Upper lobe of left lung (tissue), 6 donors: ENCODE data around the gene USP34. TPM values are rescaled to one million over a fixed set of nuclear protein-coding genes. Genes with fewer than 3 reads are reported as not detected.

Source experiments
- ATAC-seq, 2 donors: fragments of 200-7000 bp; cut with Tn5 transposase; one replicate each; pipeline ENCODE4 v1.9.1; 2022; ENCODE audit warnings: mild to moderate bottlenecking in 2 of 2, moderate library complexity in 2 of 2; ENCODE audit not compliant: low FRiP score in 2 of 2
- DNase-seq, 2 donors: peaks; one replicate each; pipeline ENCODE4 v3.0.0-alpha.2; 2019 to 2020
- H3K27ac ChIP-seq, 4 donors: fragments of 200-600 bp; sonication (generic); one replicate each; pipeline ENCODE4 v1.5.1; 2016 to 2019
- H3K27me3 ChIP-seq, 4 donors: fragments of 200-600 bp; sonication (generic); one replicate each; pipeline ENCODE4 v1.5.1; 2017 to 2019
- H3K36me3 ChIP-seq, 4 donors: fragments of 200-600 bp; sonication (generic); one replicate each; pipeline ENCODE4 v1.5.1; 2016 to 2019
- H3K4me1 ChIP-seq, 4 donors: fragments of 200-600 bp; sonication (generic); one replicate each; pipeline ENCODE4 v1.5.1; 2018 to 2019
- H3K4me3 ChIP-seq, 4 donors: fragments of 200-600 bp; sonication (generic); one replicate each; pipeline ENCODE4 v1.5.1; 2017 to 2019; ENCODE audit warnings: mild to moderate bottlenecking in 2 of 4, moderate library complexity in 1 of 4
- H3K9me3 ChIP-seq, 4 donors: fragments of 200-600 bp; sonication (generic); one replicate each; pipeline ENCODE4 v1.5.1; 2018 to 2019
- EP300 ChIP-seq, 4 donors: sonication (generic); formaldehyde crosslinking; IDR thresholded peaks; one replicate each; pipeline ENCODE4 v1.5.1; 2017; ENCODE audit warnings: antibody characterized with exemption in 4 of 4, control low read depth in 2 of 4
- POLR2A ChIP-seq, 4 donors: fragments of 450-650 bp; IDR thresholded peaks; one replicate each; pipeline ENCODE4 v1.5.1; 2016 to 2017; ENCODE audit warnings: antibody characterized with exemption in 4 of 4, mild to moderate bottlenecking in 2 of 4
- POLR2AphosphoS5 ChIP-seq, 2 donors: sonication (generic); formaldehyde crosslinking; IDR thresholded peaks; one replicate each; pipeline ENCODE4 v1.5.1; 2017; ENCODE audit warnings: antibody characterized with exemption in 2 of 2
- WGBS, 2 donors: methylation state at CpG; one replicate each; pipeline ENCODE4 v1.1.5; 2017 to 2018; 5-methylcytosine and 5-hydroxymethylcytosine counted together
- total RNA-seq, 6 donors: library from RNA; depleted of rRNA in 4 of 6; stranded (reverse); fragments of >200 nt in 4 of 6; gene quantifications; one replicate each; pipeline versions ENCODE4 v1.1.0 to v1.2.1, GENCODE V29; 2016 to 2021
- TF ChIP-seq, protein P1 (sequence below), 6 experiments: fragments of 450-650 bp in 4 of 6; fragments of 200-600 bp in 2 of 6; sonication (generic) in 2 of 6; IDR thresholded peaks; one replicate each; pipeline ENCODE4 v1.5.1; 2016 to 2019; ENCODE audit warnings: antibody characterized with exemption in 6 of 6
- donor health status: DM: no; HTN: no; CAD: no; lungs with moderate emphysema.
- donor health status: DM: no; HTN: yes; CAD: no; lungs with severe emphysema.

USP34 gene
- total RNA-seq, 6 donors from 2014 or later = 73.8 to 223 (median 114) TPM

DNA sequence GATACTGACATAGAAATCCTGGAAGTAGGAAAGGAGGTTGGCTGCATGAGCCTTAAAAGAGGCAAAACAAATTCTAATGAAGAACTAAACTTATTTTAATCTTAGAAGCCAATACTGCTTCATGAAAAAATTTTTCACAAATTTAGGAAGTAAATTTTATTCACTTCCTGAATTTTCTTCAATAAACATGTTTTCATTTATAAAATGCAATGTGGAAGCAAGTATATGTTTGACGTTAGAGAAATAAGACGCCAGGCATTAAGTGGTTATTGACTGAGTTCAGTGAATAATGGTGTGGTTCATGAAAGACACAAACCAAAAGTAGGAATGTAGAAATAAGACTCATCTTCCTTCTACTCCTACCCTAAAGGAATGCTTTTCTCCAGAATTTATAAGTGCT, 136.4 kb downstream of the USP34 start:
- ATAC-seq = no peak

DNA sequence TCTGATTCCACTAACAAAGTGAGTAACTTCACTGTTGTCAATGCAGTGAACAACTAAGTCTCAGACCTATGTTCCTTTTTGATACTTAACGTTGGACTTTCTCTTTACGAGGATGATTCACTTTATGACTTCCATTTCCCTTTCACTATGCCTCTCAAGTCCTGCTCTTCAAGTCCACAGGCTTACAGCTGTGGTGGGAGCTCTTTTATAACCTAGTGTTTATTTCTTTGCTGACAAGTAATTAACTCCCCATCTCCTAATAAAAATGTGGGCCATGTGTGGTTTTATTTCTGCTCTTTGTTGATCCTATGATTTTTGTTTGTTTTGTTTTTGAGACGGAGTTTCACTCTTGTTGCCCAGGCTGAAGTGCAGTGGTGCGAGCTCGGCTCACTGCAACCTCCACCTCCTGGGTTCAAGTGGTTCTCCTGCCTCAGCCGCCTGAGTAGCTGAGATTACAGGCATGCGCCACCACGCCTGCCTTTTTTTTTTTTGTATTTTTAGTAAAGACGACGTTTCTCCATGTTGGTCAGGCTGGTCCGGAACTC, 142.1 kb downstream of the USP34 start:
- H3K9me3 ChIP-seq = no peaks in the 10 kb centered on the region
- 67 to 69% methylated on average over 11 of the region's 11 CpGs for WGBS, 2 donors
- H3K4me1 ChIP-seq = peaks cover 0 to 8% (median 0%) of the 10 kb centered on the region in 4 donors
- H3K36me3 ChIP-seq = peaks cover 0 to 55% (median 12%) of the 10 kb centered on the region in 4 donors
- TF ChIP-seq, protein P1, sequence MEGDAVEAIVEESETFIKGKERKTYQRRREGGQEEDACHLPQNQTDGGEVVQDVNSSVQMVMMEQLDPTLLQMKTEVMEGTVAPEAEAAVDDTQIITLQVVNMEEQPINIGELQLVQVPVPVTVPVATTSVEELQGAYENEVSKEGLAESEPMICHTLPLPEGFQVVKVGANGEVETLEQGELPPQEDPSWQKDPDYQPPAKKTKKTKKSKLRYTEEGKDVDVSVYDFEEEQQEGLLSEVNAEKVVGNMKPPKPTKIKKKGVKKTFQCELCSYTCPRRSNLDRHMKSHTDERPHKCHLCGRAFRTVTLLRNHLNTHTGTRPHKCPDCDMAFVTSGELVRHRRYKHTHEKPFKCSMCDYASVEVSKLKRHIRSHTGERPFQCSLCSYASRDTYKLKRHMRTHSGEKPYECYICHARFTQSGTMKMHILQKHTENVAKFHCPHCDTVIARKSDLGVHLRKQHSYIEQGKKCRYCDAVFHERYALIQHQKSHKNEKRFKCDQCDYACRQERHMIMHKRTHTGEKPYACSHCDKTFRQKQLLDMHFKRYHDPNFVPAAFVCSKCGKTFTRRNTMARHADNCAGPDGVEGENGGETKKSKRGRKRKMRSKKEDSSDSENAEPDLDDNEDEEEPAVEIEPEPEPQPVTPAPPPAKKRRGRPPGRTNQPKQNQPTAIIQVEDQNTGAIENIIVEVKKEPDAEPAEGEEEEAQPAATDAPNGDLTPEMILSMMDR (IDR thresholded peaks at IDR 0.05) = no peak
- peak overlapping the region in 3 of 4 donors; percentile 31 to 62 (median 59) for H3K27ac ChIP-seq
- H3K27me3 ChIP-seq = no peaks in the 10 kb centered on the region
- H3K4me3 ChIP-seq = peak overlapping the region in 1 of 4 donors; percentile 2
- ATAC-seq (no peak), DNase-seq (peak in 1 of 2 donors; percentile 67)

More for the DNA sequence above, 136.4 kb downstream of the USP34 start:
- Histone ChIP-seq H3K27me3 (no peaks in the 10 kb centered on the region), H3K9me3 (no peaks in the 10 kb centered on the region), H3K4me1 (no peaks in the 10 kb centered on the region), H3K27ac (no peak overlapping the region), H3K36me3 (peaks cover 0 to 67% (median 9%) of the 10 kb centered on the region in 4 donors), H3K4me3 (no peak overlapping the region)
- no peak for TF ChIP-seq POLR2A (IDR thresholded peaks at IDR 0.05)
- no peak for TF ChIP-seq POLR2AphosphoS5 (IDR thresholded peaks at IDR 0.05)
- TF ChIP-seq, protein P1 (IDR thresholded peaks at IDR 0.05) = no peak
- no peak for TF ChIP-seq EP300 (IDR thresholded peaks at IDR 0.05)
- DNase-seq = no peak
- WGBS, 2 donors = 72 to 74% methylated on average over 2 of the region's 2 CpGs

GRCh38 chr2:61327173-61327572, 143.7 kb downstream of the USP34 start:
- Histone ChIP-seq H3K4me1 (peaks cover 0 to 8% (median 0%) of the 10 kb centered on the region in 4 donors), H3K4me3 (no peak overlapping the region), H3K9me3 (no peaks in the 10 kb centered on the region), H3K27ac (peak overlapping the region in 2 of 4 donors; percentile 47 to 61), H3K36me3 (peaks cover 6 to 56% (median 14%) of the 10 kb centered on the region in 4 donors), H3K27me3 (no peaks in the 10 kb centered on the region)
- ATAC-seq (no peak), DNase-seq (no peak)
- TF ChIP-seq, protein P1 (IDR thresholded peaks at IDR 0.05) = no peak
- no peak for TF ChIP-seq POLR2A (IDR thresholded peaks at IDR 0.05)
- no peak for TF ChIP-seq POLR2AphosphoS5 (IDR thresholded peaks at IDR 0.05)
- no peak for TF ChIP-seq EP300 (IDR thresholded peaks at IDR 0.05)
- WGBS, 2 donors = 61 to 69% methylated on average over 3 of the region's 3 CpGs

- Histone ChIP-seq H3K27me3 (no peaks in the 10 kb centered on the region), H3K4me1 (peaks cover 0 to 8% (median 0%) of the 10 kb centered on the region in 4 donors), H3K36me3 (peaks cover 6 to 56% (median 14%) of the 10 kb centered on the region in 4 donors), H3K27ac (peak overlapping the region in 2 of 4 donors; percentile 47 to 61), H3K9me3 (no peaks in the 10 kb centered on the region), H3K4me3 (no peak overlapping the region)
- ATAC-seq = peak in 1 of 2 donors; percentile 65
- no peak for TF ChIP-seq POLR2A (IDR thresholded peaks at IDR 0.05)
- TF ChIP-seq, protein P1 (IDR thresholded peaks at IDR 0.05) = no peak
- TF ChIP-seq POLR2AphosphoS5 (IDR thresholded peaks at IDR 0.05) = no peak
- TF ChIP-seq EP300 (IDR thresholded peaks at IDR 0.05) = no peak
- DNase-seq = peak in 1 of 2 donors; percentile 45
- 71 to 77% methylated on average over 3 of the region's 3 CpGs for WGBS, 2 donors
Measured at GRCh38 chr2:61326423-61326822, 144.5 kb downstream of the USP34 start.

GRCh38 chr2:61320181-61320580, 150.7 kb downstream of the USP34 start:
- WGBS, 2 donors = 100% methylated on average over 3 of the region's 3 CpGs
- H3K36me3 ChIP-seq = peaks cover 6 to 74% (median 16%) of the 10 kb centered on the region in 4 donors
- no peaks in the 10 kb centered on the region for H3K27me3 ChIP-seq
- H3K4me1 ChIP-seq = no peaks in the 10 kb centered on the region
- H3K9me3 ChIP-seq = no peaks in the 10 kb centered on the region
- no peak overlapping the region for H3K27ac ChIP-seq
- TF ChIP-seq, protein P1 (IDR thresholded peaks at IDR 0.05) = no peak
- TF ChIP-seq EP300 (IDR thresholded peaks at IDR 0.05) (no peak), POLR2A (IDR thresholded peaks at IDR 0.05) (no peak), POLR2AphosphoS5 (IDR thresholded peaks at IDR 0.05) (no peak)
- no peak overlapping the region for H3K4me3 ChIP-seq
- ATAC-seq (no peak), DNase-seq (no peak)
